ENCODE data around the gene ALKAL2. TPM values are rescaled to one million over a fixed set of nuclear protein-coding genes. Genes with fewer than 3 reads are reported as not detected.

ALKAL2 gene
- total RNA-seq, 4 donors from 2014 or later: 0.96 to 2.5 TPM; not detected in 2

DNA sequence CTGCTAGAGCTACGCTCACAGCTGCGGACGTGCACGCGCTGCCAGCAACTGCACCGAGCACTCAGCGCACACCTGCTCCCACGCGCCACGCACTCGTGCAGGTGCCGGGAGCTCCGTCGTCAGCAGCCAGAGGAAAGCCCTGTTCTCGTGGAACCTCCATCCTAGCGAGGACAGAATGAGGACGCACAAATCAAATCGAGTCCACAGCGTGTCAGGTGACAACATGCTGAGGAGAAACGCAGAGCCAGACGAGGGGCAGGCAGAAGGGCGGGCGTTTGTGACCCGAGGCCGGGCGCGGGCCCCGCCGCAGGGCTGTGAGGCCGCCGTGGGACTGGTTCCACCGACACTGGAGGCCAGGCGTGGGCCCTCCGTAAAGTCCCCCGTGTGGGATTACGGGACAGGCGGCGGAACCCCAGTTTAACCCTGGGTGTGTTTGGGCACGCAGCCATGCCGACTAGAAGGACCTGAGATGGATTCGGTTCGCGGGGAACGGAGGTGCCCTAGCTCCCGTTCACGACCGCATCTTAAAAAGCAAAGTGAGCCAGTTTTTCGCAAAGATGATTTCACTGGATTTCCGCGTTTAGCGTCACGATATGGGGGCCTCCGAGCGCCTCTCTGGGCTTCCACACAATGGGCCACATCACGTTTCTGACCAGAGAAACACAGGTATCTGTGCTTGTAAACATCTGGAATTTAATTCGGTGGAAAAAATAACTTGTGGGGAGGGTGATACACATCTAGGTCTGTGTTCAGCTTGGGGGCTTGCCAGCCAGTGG, 26.9 kb upstream of the ALKAL2 start:
- Histone ChIP-seq H3K36me3 (no peaks in the 10 kb centered on the region), H3K27ac (no peak overlapping the region), H3K4me1 (no peaks in the 10 kb centered on the region), H3K4me3 (no peak overlapping the region), H3K9me3 (no peaks in the 10 kb centered on the region), H3K27me3 (no peaks in the 10 kb centered on the region)
- no peak for TF ChIP-seq POLR2A (IDR thresholded peaks at IDR 0.05)
- TF ChIP-seq, protein P1, sequence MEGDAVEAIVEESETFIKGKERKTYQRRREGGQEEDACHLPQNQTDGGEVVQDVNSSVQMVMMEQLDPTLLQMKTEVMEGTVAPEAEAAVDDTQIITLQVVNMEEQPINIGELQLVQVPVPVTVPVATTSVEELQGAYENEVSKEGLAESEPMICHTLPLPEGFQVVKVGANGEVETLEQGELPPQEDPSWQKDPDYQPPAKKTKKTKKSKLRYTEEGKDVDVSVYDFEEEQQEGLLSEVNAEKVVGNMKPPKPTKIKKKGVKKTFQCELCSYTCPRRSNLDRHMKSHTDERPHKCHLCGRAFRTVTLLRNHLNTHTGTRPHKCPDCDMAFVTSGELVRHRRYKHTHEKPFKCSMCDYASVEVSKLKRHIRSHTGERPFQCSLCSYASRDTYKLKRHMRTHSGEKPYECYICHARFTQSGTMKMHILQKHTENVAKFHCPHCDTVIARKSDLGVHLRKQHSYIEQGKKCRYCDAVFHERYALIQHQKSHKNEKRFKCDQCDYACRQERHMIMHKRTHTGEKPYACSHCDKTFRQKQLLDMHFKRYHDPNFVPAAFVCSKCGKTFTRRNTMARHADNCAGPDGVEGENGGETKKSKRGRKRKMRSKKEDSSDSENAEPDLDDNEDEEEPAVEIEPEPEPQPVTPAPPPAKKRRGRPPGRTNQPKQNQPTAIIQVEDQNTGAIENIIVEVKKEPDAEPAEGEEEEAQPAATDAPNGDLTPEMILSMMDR (IDR thresholded peaks at IDR 0.05): no peak
- TF ChIP-seq EP300 (IDR thresholded peaks at IDR 0.05; ENCODE audit: low read depth): no peak
- TF ChIP-seq POLR2AphosphoS5 (IDR thresholded peaks at IDR 0.05): no peak
- no peak for DNase-seq
- WGBS, 2 donors (ENCODE audit: low coverage in 1 of 2): 88 to 93% methylated on average over 31 to 54 of the region's 56 CpGs
- in situ Hi-C loops (cut with MboI; ENCODE audit: low pct_ligation_motif_present in 1 of 4, low pct_unique_long_range_greater_than_20kb in 1 of 4, low sequenced_read_pairs in 3 of 4) (no loop called here), intact Hi-C loops (cut with DNase I; ENCODE audit: low total_unique reads) (no loop called here)

DNA sequence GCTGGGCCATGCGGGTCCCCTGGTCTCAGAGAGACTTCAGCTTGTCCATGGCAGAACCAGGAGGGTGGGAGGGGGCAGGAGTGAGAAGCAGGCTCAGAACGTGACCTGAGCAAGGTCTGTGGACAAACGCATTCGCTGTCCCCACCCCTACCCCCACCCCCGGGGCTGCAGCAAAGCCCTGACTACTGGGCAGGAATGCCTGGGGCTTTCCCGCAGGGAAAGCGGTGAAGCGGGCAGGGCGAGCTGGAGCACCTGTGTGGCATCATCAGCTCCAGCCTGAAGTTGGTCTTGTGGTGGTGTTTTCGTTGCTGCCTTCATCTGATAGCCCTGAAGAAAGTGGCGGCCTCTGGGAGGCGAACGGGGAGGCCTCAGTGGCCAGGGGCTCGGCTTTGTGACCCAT, 26.1 kb upstream of the ALKAL2 start:
- 83% methylated on average over 14 of the region's 14 CpGs; no CpG with 5 or more reads in 1 of the 2 donors for WGBS, 2 donors (ENCODE audit: low coverage in 1 of 2)
- no peaks in the 10 kb centered on the region for H3K4me1 ChIP-seq
- no peak overlapping the region for H3K27ac ChIP-seq
- intact Hi-C loops (cut with DNase I; ENCODE audit: low total_unique reads) (no loop called here), in situ Hi-C loops (cut with MboI; ENCODE audit: low pct_ligation_motif_present in 1 of 4, low pct_unique_long_range_greater_than_20kb in 1 of 4, low sequenced_read_pairs in 3 of 4) (no loop called here)
- no peak for DNase-seq
- no peaks in the 10 kb centered on the region for H3K27me3 ChIP-seq
- H3K9me3 ChIP-seq: no peaks in the 10 kb centered on the region
- no peaks in the 10 kb centered on the region for H3K36me3 ChIP-seq
- TF ChIP-seq POLR2A (IDR thresholded peaks at IDR 0.05) (no peak), EP300 (IDR thresholded peaks at IDR 0.05; ENCODE audit: low read depth) (no peak)
- no peak overlapping the region for H3K4me3 ChIP-seq

DNA sequence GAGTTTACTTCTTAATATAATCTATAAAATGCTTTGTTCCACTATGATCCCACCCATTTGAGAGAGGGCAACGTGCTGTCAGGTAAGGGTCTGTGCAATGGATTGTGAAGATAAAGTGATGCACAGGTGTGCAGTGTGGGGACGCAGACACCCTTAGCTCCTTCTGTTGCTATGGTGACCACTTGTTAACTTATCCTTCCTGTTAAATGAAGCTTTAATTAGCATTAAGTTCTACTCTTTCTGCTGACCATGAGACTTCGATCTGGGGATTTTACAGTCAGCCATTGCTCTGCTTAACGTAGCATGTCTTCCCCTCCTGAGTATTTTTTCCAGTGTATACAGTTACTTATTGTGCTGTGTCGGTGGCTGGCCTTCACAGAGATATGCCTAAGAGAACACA, 23.1 kb upstream of the ALKAL2 start:
- no peak for TF ChIP-seq POLR2AphosphoS5 (IDR thresholded peaks at IDR 0.05)
- TF ChIP-seq, protein P1 (IDR thresholded peaks at IDR 0.05): no peak
- no peak for TF ChIP-seq EP300 (IDR thresholded peaks at IDR 0.05; ENCODE audit: low read depth)
- TF ChIP-seq POLR2A (IDR thresholded peaks at IDR 0.05): no peak
- DNase-seq: no peak
- Histone ChIP-seq H3K27me3 (no peaks in the 10 kb centered on the region), H3K36me3 (no peaks in the 10 kb centered on the region), H3K4me3 (no peak overlapping the region), H3K4me1 (no peaks in the 10 kb centered on the region), H3K9me3 (no peaks in the 10 kb centered on the region), H3K27ac (no peak overlapping the region)
- WGBS, 2 donors (ENCODE audit: low coverage in 1 of 2): 70 to 71% methylated on average over 3 to 5 of the region's 5 CpGs
- in situ Hi-C loops (cut with MboI; ENCODE audit: low pct_ligation_motif_present in 1 of 4, low pct_unique_long_range_greater_than_20kb in 1 of 4, low sequenced_read_pairs in 3 of 4) (no loop called here), intact Hi-C loops (cut with DNase I; ENCODE audit: low total_unique reads) (no loop called here)

DNA sequence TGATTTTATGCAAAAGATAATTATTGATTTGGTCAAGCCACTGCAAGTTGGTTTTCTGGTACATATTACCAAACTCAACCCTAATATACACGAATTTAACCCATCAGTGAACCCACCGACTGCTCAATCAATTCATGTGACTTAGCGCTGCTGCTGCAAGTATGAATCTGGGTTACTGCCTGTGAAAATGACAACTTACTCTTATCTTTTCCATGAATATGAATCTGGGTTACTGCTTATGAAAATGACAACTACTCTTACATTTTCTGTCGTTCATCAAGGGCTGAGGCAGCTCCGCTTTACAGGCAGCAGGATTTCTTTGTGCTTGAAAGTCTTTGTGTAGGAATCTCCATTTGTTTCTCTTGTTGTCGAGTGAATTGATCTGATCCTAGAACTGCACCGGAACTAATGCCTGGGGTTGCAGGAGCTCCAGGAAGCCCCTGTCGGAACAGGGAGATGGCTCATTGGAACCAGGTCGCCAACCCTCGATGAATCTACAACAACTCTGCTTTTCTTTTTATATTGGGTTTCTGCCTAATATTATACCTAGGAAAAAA, 22.1 kb upstream of the ALKAL2 start:
- intact Hi-C loops (cut with DNase I; ENCODE audit: low total_unique reads): no loop called here
- in situ Hi-C loops (cut with MboI; ENCODE audit: low pct_ligation_motif_present in 1 of 4, low pct_unique_long_range_greater_than_20kb in 1 of 4, low sequenced_read_pairs in 3 of 4): no loop called here
- H3K4me1 ChIP-seq: no peaks in the 10 kb centered on the region
- H3K9me3 ChIP-seq: no peaks in the 10 kb centered on the region
- no peaks in the 10 kb centered on the region for H3K27me3 ChIP-seq
- H3K4me3 ChIP-seq: no peak overlapping the region
- H3K36me3 ChIP-seq: no peaks in the 10 kb centered on the region
- no peak for DNase-seq
- no peak overlapping the region for H3K27ac ChIP-seq
- no peak for TF ChIP-seq EP300 (IDR thresholded peaks at IDR 0.05; ENCODE audit: low read depth)
- TF ChIP-seq, protein P1 (IDR thresholded peaks at IDR 0.05): no peak
- WGBS, 2 donors (ENCODE audit: low coverage in 1 of 2): 79 to 85% methylated on average over 7 to 10 of the region's 10 CpGs

All from transverse colon (tissue), 4 donors.